ENCODE measurements around the gene AOC1. TPM values are rescaled to one million over a fixed set of nuclear protein-coding genes. Genes with fewer than 3 reads are reported as not detected.
"Not testable (repeated sequence)": the region's sequence is repeated elsewhere in the genome, so short reads cannot be mapped to it uniquely, and the experiment has no call there.

Gene AOC1
- total RNA-seq, 2 donors from 2014 or later = not detected

GRCh38 chr7:150902078-150903033 is 50.0 kb downstream of the AOC1 start:
- Histone ChIP-seq H3K27me3 (peaks cover 0 to 4% of the 10 kb centered on the region in 2 donors), H3K9me3 (no peaks in the 10 kb centered on the region), H3K36me3 (no peaks in the 10 kb centered on the region), H3K4me3 (no peak overlapping the region), H3K27ac (peak overlapping the region; percentile 18 to 35), H3K4me1 (peaks cover 0 to 41% of the 10 kb centered on the region in 2 donors)
- no peak for DNase-seq (ENCODE audit: low spot score)
- TF ChIP-seq CTCF (IDR thresholded peaks at IDR 0.05) = no peak

- no peaks in the 10 kb centered on the region for H3K36me3 ChIP-seq
- no peaks in the 10 kb centered on the region for H3K9me3 ChIP-seq
- no peaks in the 10 kb centered on the region for H3K27me3 ChIP-seq
- no peak for DNase-seq (ENCODE audit: low spot score)
- H3K4me1 ChIP-seq = peaks cover 0 to 36% of the 10 kb centered on the region in 2 donors
- no peak overlapping the region for H3K4me3 ChIP-seq
- H3K27ac ChIP-seq = peak overlapping the region; percentile 29 to 47
- no peak for TF ChIP-seq CTCF (IDR thresholded peaks at IDR 0.05)
These were observed 51.3 kb downstream of the AOC1 start for GRCh38 chr7:150903606-150904005.

- no peak overlapping the region for H3K4me3 ChIP-seq
- H3K4me1 ChIP-seq = peaks cover 0 to 33% of the 10 kb centered on the region in 2 donors
- no peak for TF ChIP-seq CTCF (IDR thresholded peaks at IDR 0.05)
- peak overlapping the region; percentile 29 to 47 for H3K27ac ChIP-seq
- no peaks in the 10 kb centered on the region for H3K27me3 ChIP-seq
- H3K9me3 ChIP-seq = no peaks in the 10 kb centered on the region
- no peak for DNase-seq (ENCODE audit: low spot score)
- no peaks in the 10 kb centered on the region for H3K36me3 ChIP-seq
These were observed 51.9 kb downstream of the AOC1 start for GRCh38 chr7:150904011-150904909.

GRCh38 chr7:150908173-150908572 is 55.9 kb downstream of the AOC1 start:
- H3K4me1 ChIP-seq = peaks cover 0 to 11% of the 10 kb centered on the region in 2 donors
- no peaks in the 10 kb centered on the region for H3K27me3 ChIP-seq
- no peaks in the 10 kb centered on the region for H3K36me3 ChIP-seq
- no peak for DNase-seq (ENCODE audit: low spot score)
- H3K4me3 ChIP-seq = no peak overlapping the region
- H3K27ac ChIP-seq = no peak overlapping the region
- H3K9me3 ChIP-seq = no peaks in the 10 kb centered on the region
- no peak for TF ChIP-seq CTCF (IDR thresholded peaks at IDR 0.05)

- Histone ChIP-seq H3K27me3 (no peaks in the 10 kb centered on the region), H3K36me3 (no peaks in the 10 kb centered on the region), H3K4me3 (no peak overlapping the region), H3K9me3 (no peaks in the 10 kb centered on the region), H3K4me1 (peaks cover 0 to under 1% of the 10 kb centered on the region in 2 donors), H3K27ac (no peak overlapping the region)
- no peak for TF ChIP-seq CTCF (IDR thresholded peaks at IDR 0.05)
- DNase-seq (ENCODE audit: low spot score) = no peak
These were observed 57.1 kb downstream of the AOC1 start for GRCh38 chr7:150909200-150909995.

GRCh38 chr7:150910305-150910995 is 58.1 kb downstream of the AOC1 start:
- not testable (repeated sequence) for H3K27ac ChIP-seq; DNase-seq (ENCODE audit: low spot score); H3K9me3 ChIP-seq; H3K4me1 ChIP-seq; H3K27me3 ChIP-seq; H3K36me3 ChIP-seq; H3K4me3 ChIP-seq

Data from right atrium auricular region (tissue), 2 donors.